Brain pericyte (primary cell): ENCODE results near the gene ITGB1BP2.
A peak's percentile ranks its signal among the peaks of the same experiment; 100 is the strongest.
"Not testable (repeated sequence)": the region's sequence is repeated elsewhere in the genome, so short reads cannot be mapped to it uniquely, and the experiment has no call there.

ENCODE experiments used
- DNase-seq: peaks from one replicate; pipeline ENCODE4 v3.0.0-alpha.2; 2012; ENCODE audit warnings: low read depth, low spot score

ITGB1BP2 gene

GRCh38 chrX:71301195-71301924, at the start of gene ITGB1BP2:
Gene ITGB1BP2, plus strand, starts transcription at chrX:71301750. Its CDS starts 57 bp downstream, at chrX:71301807.
- no peak for DNase-seq

- no peak for DNase-seq
Observed at GRCh38 chrX:71252221-71252620, 49.3 kb upstream of the ITGB1BP2 start.

- no peak for DNase-seq
Observed at GRCh38 chrX:71253253-71254091, 48.1 kb upstream of the ITGB1BP2 start.

- DNase-seq, result peak; percentile 50
Observed at GRCh38 chrX:71254092-71254963, 47.2 kb upstream of the ITGB1BP2 start, which contains the start of gene ZMYM3. Gene ZMYM3, minus strand, starts transcription at chrX:71254140. Its CDS starts 885 bp downstream, at chrX:71253255.

GRCh38 chrX:71256051-71256450, 45.5 kb upstream of the ITGB1BP2 start:
- DNase-seq, result no peak

GRCh38 chrX:71256856-71257255, 44.7 kb upstream of the ITGB1BP2 start:
- no peak for DNase-seq

GRCh38 chrX:71268624-71269023, 32.9 kb upstream of the ITGB1BP2 start:
- not testable (repeated sequence) for DNase-seq

GRCh38 chrX:71269801-71270395, 31.7 kb upstream of the ITGB1BP2 start:
- DNase-seq, result no peak

GRCh38 chrX:71272313-71272712, 29.2 kb upstream of the ITGB1BP2 start:
- DNase-seq, result not testable (repeated sequence)

GRCh38 chrX:71281300-71281699, 20.2 kb upstream of the ITGB1BP2 start:
- DNase-seq, result not testable (repeated sequence)

- no peak for DNase-seq
Observed at GRCh38 chrX:71282514-71283402, 18.8 kb upstream of the ITGB1BP2 start.

- DNase-seq, result peak; percentile 92
Observed at GRCh38 chrX:71283403-71284143, 18.0 kb upstream of the ITGB1BP2 start, which contains the start of gene NONO. Gene NONO, plus strand, starts transcription at chrX:71283635. Its CDS starts 7,003 bp downstream, at chrX:71290638.

- DNase-seq, result no peak
Observed at GRCh38 chrX:71285929-71286328, 15.6 kb upstream of the ITGB1BP2 start.

- no peak for DNase-seq
Observed at GRCh38 chrX:71291381-71291780, 10.2 kb upstream of the ITGB1BP2 start.

- DNase-seq, result no peak
Observed at GRCh38 chrX:71292669-71293365, 8.7 kb upstream of the ITGB1BP2 start.

- DNase-seq, result no peak
Observed at GRCh38 chrX:71296806-71297205, 4.7 kb upstream of the ITGB1BP2 start.

GRCh38 chrX:71298119-71298518, 3.4 kb upstream of the ITGB1BP2 start:
- no peak for DNase-seq

GRCh38 chrX:71300064-71300463, 1.5 kb upstream of the ITGB1BP2 start:
- not testable (repeated sequence) for DNase-seq

- DNase-seq, result not testable (repeated sequence)
Observed at GRCh38 chrX:71300495-71300894, 1.1 kb upstream of the ITGB1BP2 start.
